ENCODE measurements around the gene INSM1.

The INSM1 gene

GRCh38 chr20:20390393-20390792, 22.5 kb downstream of the INSM1 start:
- Histone ChIP-seq H2AFZ (ENCODE audit: low read length) (no peak overlapping the region), H3F3A (ENCODE audit: low read depth) (no peaks in the 10 kb centered on the region), H3K36me3 (ENCODE audit: insufficient read depth, low read length) (no peaks in the 10 kb centered on the region), H3K9me2 (replicated peaks; ENCODE audit: low read depth, low read length) (no peaks in the 10 kb centered on the region), H3K9ac (ENCODE audit: low read depth, low read length, poor library complexity, severe bottlenecking) (no peak overlapping the region), H4K20me1 (ENCODE audit: insufficient read depth, low read length, poor library complexity, severe bottlenecking) (no peaks in the 10 kb centered on the region), H3K4me3 (ENCODE audit: low read length, poor library complexity, severe bottlenecking) (no peak overlapping the region), H3K4me1 (ENCODE audit: insufficient read depth, low read length, poor library complexity, severe bottlenecking) (no peaks in the 10 kb centered on the region), H3K9me3 (ENCODE audit: insufficient read depth, low read depth, low read length) (no peaks in the 10 kb centered on the region), H3K4me2 (ENCODE audit: low read depth, low read length, poor library complexity, severe bottlenecking) (no peak overlapping the region), H3K79me2 (ENCODE audit: insufficient read depth, low read length) (no peaks in the 10 kb centered on the region), H3K27me3 (ENCODE audit: insufficient read depth, low read length, poor library complexity, severe bottlenecking) (no peaks in the 10 kb centered on the region)
- TF ChIP-seq EZH2phosphoT487 (IDR thresholded peaks at IDR 0.05; ENCODE audit: borderline replicate concordance) (no peak), CTCF (conservative IDR thresholded peaks at IDR 0.05; ENCODE audit: low read length) (no peak)

DNA sequence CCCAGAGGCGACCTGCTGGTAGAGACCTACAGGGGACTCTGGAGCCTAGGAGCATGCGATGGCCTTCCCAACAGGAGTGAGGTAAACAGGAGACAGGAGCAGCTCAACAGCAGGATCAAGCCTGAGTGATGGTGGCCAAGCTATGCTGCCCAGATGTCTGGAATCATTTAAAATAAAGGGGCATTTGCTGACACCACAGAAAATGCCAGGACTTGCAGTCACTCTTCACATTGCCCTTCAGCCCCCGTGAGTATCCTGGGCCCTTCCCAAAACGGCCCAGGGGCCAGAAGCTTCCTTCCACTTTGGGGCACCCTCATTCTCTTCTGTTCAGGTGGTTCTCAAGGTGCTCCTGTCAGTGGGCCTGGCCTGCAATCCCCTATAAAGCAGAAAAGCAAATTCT, 23.2 kb downstream of the INSM1 start:
- TF ChIP-seq EZH2phosphoT487 (IDR thresholded peaks at IDR 0.05; ENCODE audit: borderline replicate concordance) (no peak), CTCF (conservative IDR thresholded peaks at IDR 0.05; ENCODE audit: low read length) (no peak)
- no peaks in the 10 kb centered on the region for H3K9me2 ChIP-seq (replicated peaks; ENCODE audit: low read depth, low read length)

DNA sequence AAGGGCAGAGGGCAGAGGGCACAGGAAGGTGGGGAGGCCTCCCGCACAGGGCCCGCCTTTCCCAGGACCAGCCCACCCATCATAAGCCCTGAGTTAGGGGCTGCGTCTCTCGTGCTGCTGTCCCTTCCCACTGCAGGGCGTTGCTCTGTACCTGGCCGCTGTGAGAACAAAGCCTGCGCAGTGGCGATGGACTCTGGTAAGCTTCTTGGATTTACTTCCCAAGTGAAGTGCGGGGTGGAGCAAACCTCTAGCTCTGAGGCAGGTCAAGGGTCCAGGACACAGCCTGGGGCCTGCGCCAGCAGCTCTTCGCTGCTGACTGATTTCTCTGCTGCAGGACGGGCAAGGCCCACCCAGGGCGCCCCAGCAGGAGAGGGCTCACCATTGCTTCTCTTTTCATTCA, 23.9 kb downstream of the INSM1 start:
- Histone ChIP-seq H3K36me3 (ENCODE audit: insufficient read depth, low read length) (no peaks in the 10 kb centered on the region), H3K9me3 (ENCODE audit: insufficient read depth, low read depth, low read length) (no peaks in the 10 kb centered on the region), H3K79me2 (ENCODE audit: insufficient read depth, low read length) (no peaks in the 10 kb centered on the region), H3K4me3 (ENCODE audit: low read length, poor library complexity, severe bottlenecking) (no peak overlapping the region), H4K20me1 (ENCODE audit: insufficient read depth, low read length, poor library complexity, severe bottlenecking) (no peaks in the 10 kb centered on the region), H3K27me3 (ENCODE audit: insufficient read depth, low read length, poor library complexity, severe bottlenecking) (no peaks in the 10 kb centered on the region), H3K9me2 (replicated peaks; ENCODE audit: low read depth, low read length) (no peaks in the 10 kb centered on the region), H2AFZ (ENCODE audit: low read length) (no peak overlapping the region), H3K4me1 (ENCODE audit: insufficient read depth, low read length, poor library complexity, severe bottlenecking) (no peaks in the 10 kb centered on the region), H3K4me2 (ENCODE audit: low read depth, low read length, poor library complexity, severe bottlenecking) (no peak overlapping the region), H3F3A (ENCODE audit: low read depth) (no peaks in the 10 kb centered on the region), H3K9ac (ENCODE audit: low read depth, low read length, poor library complexity, severe bottlenecking) (no peak overlapping the region)
- TF ChIP-seq EZH2phosphoT487 (IDR thresholded peaks at IDR 0.05; ENCODE audit: borderline replicate concordance) (no peak), CTCF (conservative IDR thresholded peaks at IDR 0.05; ENCODE audit: low read length) (no peak)

More for the DNA sequence above, 23.2 kb downstream of the INSM1 start:
- Histone ChIP-seq H3F3A (ENCODE audit: low read depth) (no peaks in the 10 kb centered on the region), H3K36me3 (ENCODE audit: insufficient read depth, low read length) (no peaks in the 10 kb centered on the region), H3K79me2 (ENCODE audit: insufficient read depth, low read length) (no peaks in the 10 kb centered on the region), H4K20me1 (ENCODE audit: insufficient read depth, low read length, poor library complexity, severe bottlenecking) (no peaks in the 10 kb centered on the region), H3K4me3 (ENCODE audit: low read length, poor library complexity, severe bottlenecking) (no peak overlapping the region), H3K4me2 (ENCODE audit: low read depth, low read length, poor library complexity, severe bottlenecking) (no peak overlapping the region), H3K9ac (ENCODE audit: low read depth, low read length, poor library complexity, severe bottlenecking) (no peak overlapping the region), H3K9me3 (ENCODE audit: insufficient read depth, low read depth, low read length) (no peaks in the 10 kb centered on the region), H3K27me3 (ENCODE audit: insufficient read depth, low read length, poor library complexity, severe bottlenecking) (no peaks in the 10 kb centered on the region), H3K4me1 (ENCODE audit: insufficient read depth, low read length, poor library complexity, severe bottlenecking) (no peaks in the 10 kb centered on the region), H2AFZ (ENCODE audit: low read length) (no peak overlapping the region)

Measured in Loucy (cell line).